HG03066 (cell line): ENCODE measurements around the gene SLC3A2.
"Not testable (repeated sequence)": the region's sequence is repeated elsewhere in the genome, so short reads cannot be mapped to it uniquely, and the experiment has no call there.

ENCODE experiments used
- ATAC-seq: cut with Tn5 transposase; IDR thresholded peaks from one replicate; pipeline ENCODE4 v1.9.1; 2021; ENCODE audit warnings: low read depth; ENCODE audit not compliant: unreplicated experiment

The SLC3A2 gene

DNA sequence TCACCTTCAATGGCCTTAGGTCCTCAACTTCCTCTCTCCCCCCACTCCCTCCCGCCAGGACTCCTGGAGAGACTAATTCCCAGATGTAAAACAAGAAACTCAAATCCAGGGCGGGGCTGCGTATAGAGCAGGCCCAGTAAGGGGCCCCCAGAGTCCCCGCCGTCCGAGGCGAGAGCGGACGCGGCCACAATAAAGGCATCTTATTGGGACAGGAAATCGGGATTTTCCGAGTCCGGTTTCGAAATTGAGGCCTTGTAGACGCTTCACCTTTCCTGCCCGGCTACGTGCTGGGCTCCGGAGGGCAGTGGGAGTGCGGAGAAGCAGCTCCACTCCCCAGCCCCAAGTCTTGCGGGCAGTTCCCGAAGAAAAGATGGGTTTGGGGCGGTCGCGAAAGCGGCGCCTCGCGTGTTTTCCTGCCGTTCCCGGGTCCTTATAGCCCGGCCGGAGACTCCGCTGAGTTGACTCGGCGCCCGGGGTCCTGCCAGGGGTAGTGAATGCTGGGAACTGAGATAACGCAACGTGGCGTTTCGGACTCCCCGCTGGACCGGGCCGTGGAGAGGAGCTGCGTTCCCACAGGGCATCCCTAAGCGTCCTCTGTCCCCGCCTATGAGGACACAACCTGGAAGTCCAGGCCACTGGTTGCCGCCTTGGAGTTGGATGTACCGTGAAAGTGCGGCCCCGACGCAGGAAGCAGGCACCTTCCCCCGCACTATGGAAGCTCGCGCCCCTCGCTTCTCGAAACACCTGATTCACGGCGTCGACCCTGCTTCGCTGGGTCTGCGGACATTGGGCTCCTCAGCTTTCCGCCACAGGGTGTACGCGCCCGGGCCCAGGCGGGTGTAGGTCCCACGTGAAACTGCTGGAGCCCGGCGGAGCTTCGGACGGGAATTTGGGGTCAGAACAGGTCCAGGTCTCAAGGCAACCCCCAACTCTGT, 45.3 kb downstream of the SLC3A2 start:
- ATAC-seq: no peak

DNA sequence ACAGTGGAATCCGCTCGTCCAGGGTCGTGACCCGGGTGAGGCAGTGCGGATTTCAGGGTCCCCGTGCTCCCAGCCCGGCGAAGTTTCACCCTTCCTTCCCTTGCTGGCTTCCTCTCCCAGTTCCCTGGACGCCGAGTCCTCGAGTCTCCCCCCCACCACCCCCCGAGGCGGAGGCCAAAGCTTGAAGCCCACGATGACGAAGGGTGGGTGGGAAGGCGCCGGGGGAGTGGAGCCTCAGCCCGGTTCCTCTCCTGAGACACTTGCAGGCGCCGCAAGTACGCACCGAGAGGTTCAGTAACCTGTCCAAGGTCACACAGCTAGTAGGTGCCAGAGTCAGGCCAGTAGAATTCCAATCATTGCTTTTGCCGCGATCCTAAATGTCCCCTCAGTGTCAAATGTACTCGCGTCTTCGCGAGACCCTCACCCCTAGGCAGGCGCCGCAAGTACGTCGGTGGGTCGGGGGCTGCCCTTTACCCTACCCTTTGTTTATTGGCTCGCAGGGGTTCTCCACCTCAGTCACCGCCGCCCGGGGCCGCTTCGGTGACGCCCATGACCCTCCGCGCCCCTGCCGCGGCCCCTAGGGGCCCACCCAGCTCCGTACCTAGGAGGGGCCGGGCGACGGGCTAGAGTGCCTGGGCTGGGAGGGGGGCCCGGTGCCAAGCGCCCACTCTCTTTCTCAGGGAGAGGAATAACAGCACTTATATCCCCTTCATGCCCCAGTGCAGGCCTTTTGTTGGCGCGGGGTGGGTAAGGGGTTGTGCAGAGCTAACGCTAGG, 46.2 kb downstream of the SLC3A2 start:
- no peak for ATAC-seq

DNA sequence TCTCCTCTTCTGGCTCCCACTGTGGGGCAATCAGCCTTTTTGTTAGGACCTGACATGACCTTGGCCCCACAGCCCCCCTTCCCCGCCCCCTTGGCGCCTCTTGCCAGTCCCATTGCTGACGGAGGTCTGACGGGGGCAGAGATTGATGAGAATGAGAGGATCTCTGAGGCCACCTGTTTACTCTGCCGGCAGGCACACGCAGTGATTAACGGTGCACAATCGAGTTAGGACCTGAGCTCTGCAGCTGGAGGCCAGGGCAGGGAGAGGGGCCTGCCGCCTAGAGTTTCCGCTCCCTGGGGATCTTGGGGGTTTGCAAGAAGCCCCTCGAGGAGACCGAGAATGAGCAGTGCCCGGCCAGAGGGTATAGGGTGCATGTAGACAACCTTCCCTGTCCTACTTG, 47.3 kb downstream of the SLC3A2 start:
- no peak for ATAC-seq

DNA sequence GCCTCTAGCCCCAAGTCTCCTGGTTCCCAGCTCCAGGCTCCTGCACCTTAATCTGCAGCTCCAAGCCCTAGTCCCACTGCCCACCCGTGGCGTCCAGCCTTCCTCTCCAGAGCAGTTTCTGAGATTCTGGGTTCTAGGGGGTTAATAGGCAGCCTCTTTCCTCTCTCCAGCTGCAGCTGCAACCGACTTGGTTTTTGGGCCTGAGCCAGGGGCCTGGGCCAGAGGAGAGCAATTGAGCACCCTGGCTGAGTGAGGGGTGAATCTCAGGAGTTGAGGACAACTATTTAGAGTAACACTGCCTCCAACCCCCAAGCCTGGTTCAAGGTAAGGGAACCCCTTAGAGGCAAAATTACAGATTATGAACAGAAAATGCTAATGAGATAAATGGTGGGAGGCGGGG, 49.5 kb downstream of the SLC3A2 start:
- ATAC-seq: no peak

DNA sequence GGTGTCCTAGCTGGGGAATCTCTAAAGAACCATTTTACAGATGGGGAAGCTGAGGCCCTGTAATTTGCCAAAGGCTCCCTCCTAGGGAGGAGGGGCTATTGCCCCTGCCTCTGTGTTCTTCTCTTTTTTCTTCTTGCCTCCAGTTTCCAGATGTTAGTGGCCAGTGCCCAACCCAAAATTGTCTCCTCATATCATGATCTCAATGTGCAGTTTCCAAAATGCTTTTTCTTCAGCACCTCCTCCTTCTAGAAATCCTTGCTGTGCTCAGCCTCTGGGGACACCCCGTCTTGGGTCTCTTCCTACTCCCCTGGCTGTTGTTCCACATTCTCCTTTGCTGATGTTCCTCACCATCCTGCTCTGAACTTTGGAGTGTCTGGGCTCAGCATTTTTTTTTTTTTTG, 50.0 kb downstream of the SLC3A2 start:
- ATAC-seq: no peak

DNA sequence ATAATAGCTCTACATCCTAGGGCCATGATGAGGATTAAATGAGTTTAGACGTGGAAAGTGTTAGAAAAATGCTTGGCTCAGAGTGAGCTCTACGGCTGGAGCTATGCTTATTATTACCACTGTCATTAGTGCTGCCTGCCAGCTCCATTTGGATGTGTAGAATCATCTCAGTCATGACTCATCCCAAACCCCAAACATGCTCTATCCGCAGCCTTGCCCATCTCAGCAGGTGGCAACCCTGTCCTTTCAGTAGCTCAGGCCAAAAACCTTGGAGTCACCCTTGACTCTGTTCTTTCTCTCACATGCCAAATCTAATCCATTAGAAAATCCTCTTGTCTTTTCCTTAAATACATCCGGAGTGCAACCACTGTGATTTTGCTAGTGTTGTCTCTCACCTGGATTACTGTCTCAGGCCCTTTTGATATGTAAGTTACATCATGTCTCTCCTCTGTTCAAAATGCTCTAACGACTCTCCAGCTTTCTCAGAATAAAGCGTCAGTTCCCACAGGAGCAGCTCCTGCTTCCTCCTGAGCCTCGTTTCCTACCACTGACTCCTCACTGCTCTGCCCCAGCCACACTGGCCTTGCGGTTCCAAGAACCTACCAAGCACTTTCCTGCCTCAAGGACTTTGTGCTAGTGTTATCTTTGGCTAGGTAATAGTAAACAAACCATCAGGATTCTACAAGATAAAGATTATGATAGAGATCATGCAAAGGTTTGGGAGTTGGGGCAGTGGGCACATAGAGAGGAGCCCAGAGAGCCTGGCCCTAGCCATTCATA, 51.0 kb downstream of the SLC3A2 start:
- ATAC-seq: no peak

DNA sequence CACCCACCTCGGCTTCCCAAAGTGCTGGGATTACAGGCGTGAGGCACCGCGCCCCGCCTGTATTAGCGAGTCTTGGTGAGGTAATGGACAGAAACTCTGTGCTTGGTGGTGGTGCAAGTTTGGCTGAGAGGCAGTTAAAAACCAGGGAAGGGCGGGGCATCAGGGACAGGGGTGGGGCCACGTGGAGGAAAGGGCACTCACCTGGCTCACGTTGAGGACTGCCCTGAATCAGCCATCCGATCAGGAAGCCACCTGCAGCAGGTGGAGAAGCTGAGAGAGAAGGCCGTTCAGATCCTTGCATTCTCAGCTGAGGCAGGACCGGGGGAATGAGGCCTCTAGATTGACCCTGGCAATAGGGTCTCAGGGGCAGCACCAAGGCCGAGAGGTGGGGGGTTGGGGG, 52.6 kb downstream of the SLC3A2 start:
- ATAC-seq: no peak

DNA sequence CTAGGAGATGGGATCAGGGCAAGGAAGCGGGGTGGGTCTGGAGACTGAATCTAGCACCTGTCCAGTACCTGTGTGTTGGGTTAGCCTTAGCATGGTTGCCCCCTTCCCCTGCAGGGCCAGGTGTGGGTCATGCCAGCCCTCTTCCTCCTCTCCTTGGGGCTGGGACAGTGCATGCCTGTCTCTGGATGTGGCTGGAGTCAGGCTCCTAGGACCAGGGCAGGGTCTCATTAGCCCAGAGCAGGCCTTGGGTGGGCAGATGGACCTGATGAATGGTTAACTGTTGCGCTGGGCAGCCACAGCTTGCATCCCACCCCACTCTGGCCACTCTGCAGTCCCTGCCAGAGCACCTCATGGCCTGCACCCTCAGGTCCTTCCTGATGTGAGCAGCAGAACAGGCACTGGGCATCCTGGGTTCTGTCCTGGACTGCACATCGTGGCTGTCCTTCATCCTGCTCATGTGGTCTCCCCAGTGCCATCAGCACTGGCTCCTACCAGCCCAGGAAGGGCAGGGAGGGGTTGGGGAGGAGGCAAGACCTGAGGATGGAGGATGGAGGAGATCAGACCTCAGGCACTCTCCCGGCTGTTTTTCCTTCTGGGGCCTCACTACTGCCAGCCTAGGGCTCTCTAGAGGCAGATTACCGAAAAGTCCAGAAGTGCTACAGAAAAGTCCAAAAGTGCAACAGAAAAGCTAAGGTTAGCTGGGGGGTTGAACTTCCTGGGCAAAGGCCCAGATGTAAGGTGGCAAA, 53.2 kb downstream of the SLC3A2 start:
- no peak for ATAC-seq

DNA sequence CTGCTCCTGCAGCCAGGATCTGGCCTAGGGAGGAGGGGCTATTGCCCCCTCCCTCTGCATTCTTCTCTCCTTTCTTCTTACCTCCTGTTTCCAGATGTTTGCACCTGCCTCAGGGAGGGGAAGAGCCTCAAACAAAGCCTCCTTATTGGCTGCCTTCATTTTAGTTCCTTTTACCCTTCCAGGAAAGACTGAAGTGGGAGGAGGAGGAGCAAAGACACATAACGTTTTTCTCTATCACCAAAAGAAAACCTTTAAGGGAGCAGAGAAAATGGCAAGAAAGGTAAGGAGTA, 53.7 kb downstream of the SLC3A2 start:
- ATAC-seq: no peak

DNA sequence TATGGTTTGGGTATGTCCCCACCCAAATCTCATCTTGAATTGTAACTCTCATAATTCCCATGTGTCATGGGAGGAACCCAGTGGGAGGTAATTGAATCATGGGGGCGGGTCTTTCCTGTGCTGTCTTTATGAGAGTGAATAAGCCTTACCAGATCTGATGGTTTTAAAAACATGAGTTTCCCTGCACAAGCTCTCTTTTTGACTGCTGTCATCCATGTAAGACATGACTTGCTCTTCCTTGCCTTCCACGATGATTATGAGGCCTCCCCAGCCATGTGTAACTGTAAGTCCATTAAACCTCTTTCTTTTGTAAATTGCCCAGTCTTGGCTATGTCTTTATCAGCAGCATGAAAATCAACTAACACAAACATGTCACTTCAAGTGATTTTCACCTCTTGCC, 56.8 kb downstream of the SLC3A2 start:
- not testable (repeated sequence) for ATAC-seq
